GM12864 (cell line): ENCODE measurements around the gene PIK3R5.

Source experiments
- DNase-seq: peaks from one replicate; pipeline ENCODE4 v3.0.0-alpha.2; 2011; ENCODE audit warnings: low read depth
- H3K4me3 ChIP-seq: 2 replicates; pipeline ENCODE4 v1.5.1; 2011; ENCODE audit warnings: mild to moderate bottlenecking, low read depth, low read length, control low read depth
- CTCF ChIP-seq: IDR thresholded peaks from 2 replicates; pipeline ENCODE4 v1.5.1; 2011; ENCODE audit warnings: low read depth, mild to moderate bottlenecking, moderate library complexity, low read length, control low read depth, inconsistent platforms; ENCODE audit errors: missing control alignments

The PIK3R5 gene, protein sequence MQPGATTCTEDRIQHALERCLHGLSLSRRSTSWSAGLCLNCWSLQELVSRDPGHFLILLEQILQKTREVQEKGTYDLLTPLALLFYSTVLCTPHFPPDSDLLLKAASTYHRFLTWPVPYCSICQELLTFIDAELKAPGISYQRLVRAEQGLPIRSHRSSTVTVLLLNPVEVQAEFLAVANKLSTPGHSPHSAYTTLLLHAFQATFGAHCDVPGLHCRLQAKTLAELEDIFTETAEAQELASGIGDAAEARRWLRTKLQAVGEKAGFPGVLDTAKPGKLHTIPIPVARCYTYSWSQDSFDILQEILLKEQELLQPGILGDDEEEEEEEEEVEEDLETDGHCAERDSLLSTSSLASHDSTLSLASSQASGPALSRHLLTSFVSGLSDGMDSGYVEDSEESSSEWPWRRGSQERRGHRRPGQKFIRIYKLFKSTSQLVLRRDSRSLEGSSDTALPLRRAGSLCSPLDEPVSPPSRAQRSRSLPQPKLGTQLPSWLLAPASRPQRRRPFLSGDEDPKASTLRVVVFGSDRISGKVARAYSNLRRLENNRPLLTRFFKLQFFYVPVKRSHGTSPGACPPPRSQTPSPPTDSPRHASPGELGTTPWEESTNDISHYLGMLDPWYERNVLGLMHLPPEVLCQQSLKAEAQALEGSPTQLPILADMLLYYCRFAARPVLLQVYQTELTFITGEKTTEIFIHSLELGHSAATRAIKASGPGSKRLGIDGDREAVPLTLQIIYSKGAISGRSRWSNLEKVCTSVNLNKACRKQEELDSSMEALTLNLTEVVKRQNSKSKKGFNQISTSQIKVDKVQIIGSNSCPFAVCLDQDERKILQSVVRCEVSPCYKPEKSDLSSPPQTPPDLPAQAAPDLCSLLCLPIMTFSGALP

DNA sequence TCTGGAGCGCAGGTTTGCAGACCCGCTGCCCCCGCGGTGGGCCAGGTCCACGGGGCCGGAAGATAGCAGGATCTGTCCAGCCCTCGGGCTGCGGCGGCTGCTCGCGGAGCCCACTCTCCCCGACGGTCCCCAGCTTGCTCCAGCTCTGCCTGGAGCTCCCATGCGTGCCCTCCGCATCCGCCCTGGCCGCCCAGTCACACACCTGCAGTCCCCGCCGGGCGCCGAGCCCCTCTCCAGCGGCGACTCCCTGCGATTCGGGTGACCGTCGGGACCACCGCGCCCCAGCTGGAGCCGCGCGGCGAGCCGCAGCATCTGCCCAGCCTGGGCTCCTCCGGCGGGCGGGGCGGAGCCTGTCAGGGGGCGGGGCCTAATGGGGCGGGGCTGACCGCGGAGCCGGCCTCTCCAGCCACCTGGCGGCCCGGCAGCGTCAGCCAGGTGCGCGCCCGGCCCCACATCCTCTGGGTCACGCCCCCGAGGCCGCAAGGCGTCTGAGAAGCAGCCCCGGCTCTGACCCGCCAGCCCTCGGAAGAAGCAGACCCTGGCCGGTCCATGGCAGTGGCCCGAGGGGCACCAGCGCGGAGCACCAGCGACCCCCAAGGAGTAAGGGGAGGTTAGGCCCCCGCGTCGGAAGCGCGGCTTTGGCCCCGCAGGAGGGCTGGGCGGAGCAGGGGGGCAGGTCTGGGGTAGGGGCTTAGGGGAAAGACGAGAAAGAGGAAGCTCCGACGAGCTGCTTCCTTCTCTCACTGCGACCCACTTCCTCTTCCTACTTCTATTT, at the start of gene PIK3R5:
Gene PIK3R5, minus strand, starts transcription at position 314 of the 775 bp plus-strand sequence. CDS start 54,213 bp downstream, outside the sequence.
- TF ChIP-seq CTCF: peak; percentile 2
- H3K4me3 ChIP-seq: peak within 1 kb of the TSS; percentile 89
- DNase-seq: no peak

- no peak overlapping the region for H3K4me3 ChIP-seq
- no peak for DNase-seq
- TF ChIP-seq CTCF: no peak
Observed at GRCh38 chr17:9011001-9011400, 45.5 kb upstream of the PIK3R5 start.

DNA sequence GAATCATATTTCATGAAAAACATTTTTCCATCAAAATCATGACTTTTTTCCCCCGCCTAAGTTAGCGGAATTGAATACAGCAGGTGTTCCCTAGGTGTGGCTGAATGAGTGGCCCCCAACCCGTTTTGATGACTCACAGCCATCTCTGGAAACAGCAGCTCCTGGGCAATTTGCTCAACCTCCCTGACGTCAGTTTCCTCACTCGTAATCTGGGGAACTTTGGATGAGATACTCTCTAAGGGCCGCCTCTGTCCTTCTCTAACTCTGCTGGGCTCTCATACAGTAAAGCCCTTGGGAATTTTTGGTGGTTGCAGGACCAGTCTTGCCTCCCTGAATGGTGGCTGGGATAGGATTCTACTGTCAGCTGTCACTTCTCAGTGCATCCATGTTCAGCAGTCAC, 44.2 kb upstream of the PIK3R5 start:
- H3K4me3 ChIP-seq: no peak overlapping the region
- no peak for DNase-seq
- TF ChIP-seq CTCF: no peak

- H3K4me3 ChIP-seq: no peak overlapping the region
- no peak for TF ChIP-seq CTCF
- DNase-seq: no peak
Observed at GRCh38 chr17:9009096-9009495, 43.6 kb upstream of the PIK3R5 start.

DNA sequence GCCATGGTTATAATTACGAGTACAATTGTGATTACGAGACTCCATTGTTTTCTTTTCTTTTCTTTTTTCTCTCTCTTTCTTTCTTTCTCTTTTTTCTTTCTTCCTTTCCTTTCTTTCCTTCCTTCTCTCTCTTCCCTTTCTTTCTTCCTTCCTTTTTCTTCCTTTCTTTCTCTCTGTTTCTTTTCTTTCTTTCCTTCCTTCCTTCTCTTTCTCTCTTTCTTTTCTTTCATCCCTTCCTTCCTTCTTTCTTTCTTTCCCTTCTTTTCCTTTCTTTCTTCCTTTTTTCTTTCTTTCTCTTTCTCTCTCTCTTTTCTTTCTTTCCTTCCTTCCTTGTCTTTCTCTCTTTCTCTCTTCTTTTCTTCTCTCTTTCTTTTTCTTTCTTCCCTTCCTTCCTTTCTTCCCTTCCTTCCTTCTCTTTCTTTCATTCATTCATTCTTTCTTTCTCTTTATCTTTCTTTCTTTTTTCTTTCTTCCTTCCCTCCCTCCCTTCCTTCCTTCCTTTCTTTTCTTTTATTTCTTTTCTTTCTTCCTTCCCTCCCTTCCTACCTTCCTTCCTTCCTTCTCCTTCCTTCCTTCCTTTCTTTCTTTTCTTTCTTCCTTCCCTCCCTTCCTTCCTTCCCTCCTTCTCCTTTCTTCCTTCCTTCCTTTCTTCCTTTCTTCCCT, 41.7 kb upstream of the PIK3R5 start:
- no peak for TF ChIP-seq CTCF
- DNase-seq: no peak
- no peak overlapping the region for H3K4me3 ChIP-seq

DNA sequence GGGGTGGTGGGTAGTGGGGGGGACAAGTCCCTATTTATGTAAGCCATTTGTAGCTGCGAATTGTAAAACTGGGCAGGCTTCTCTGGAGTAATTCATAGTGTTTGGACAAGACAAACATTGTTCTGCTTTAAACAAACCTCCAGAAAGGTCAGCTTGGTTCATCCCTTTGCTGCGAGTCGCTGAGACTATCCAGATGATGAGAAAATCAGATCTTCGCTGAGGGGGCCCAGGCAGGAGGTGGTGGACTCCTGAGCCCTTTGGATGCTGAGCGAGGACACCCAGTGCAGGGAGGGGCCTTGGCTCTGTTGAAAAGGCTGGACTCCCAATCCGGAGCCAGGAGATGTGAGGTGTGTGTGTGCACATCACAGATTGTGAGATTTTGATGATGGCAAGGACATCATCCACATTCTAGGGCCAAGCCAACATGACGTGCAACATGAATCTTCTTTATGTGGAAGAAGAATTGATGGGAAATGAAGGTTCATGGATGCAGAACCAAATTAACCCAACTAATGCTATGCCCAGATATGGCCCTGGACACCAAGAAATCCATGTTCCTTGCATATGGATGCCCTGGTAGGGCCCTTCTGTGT, 40.8 kb upstream of the PIK3R5 start:
- TF ChIP-seq CTCF: no peak
- DNase-seq: no peak
- H3K4me3 ChIP-seq: no peak overlapping the region
